HEK293 (cell line): ENCODE data around the gene RCOR1.
"Not testable (repeated sequence)": the region's sequence is repeated elsewhere in the genome, so short reads cannot be mapped to it uniquely, and the experiment has no call there.

Experiments
- CTCF ChIP-seq: fragments of 450-650 bp; formaldehyde crosslinking; IDR thresholded peaks from 2 replicates; pipeline ENCODE4 v1.5.1; 2016; ENCODE audit warnings: missing biosample characterization, missing genetic modification characterization
- FEZF1 ChIP-seq: fragments of 450-650 bp; formaldehyde crosslinking; IDR thresholded peaks from 2 replicates; pipeline ENCODE4 v1.5.1; 2016; ENCODE audit warnings: missing biosample characterization, missing genetic modification characterization
- HOXD13 ChIP-seq: sonication (generic); formaldehyde crosslinking; IDR thresholded peaks from 2 replicates; pipeline ENCODE4 v1.8.0; 2022; ENCODE audit warnings: missing genetic modification reagents, borderline replicate concordance
- KLF1 ChIP-seq: fragments of 450-650 bp; formaldehyde crosslinking; IDR thresholded peaks from 2 replicates; pipeline ENCODE4 v1.5.1; 2016; ENCODE audit warnings: missing biosample characterization, missing genetic modification characterization
- PBX3 ChIP-seq: sonication (generic); formaldehyde crosslinking; IDR thresholded peaks from 2 replicates; pipeline ENCODE4 v1.8.1; 2022; ENCODE audit warnings: mild to moderate bottlenecking, moderate library complexity, missing genetic modification reagents
- ZBTB10 ChIP-seq: fragments of 450-650 bp; formaldehyde crosslinking; IDR thresholded peaks from 2 replicates; pipeline ENCODE4 v1.5.1; 2016; ENCODE audit warnings: missing biosample characterization, missing genetic modification characterization
- ZIC2 ChIP-seq: fragments of 450-650 bp; formaldehyde crosslinking; IDR thresholded peaks from 2 replicates; pipeline ENCODE4 v1.5.1; 2016; ENCODE audit warnings: missing biosample characterization, missing genetic modification characterization
- ZNF211 ChIP-seq: fragments of 450-650 bp; formaldehyde crosslinking; IDR thresholded peaks from 2 replicates; pipeline ENCODE4 v1.5.1; 2016; ENCODE audit warnings: low read depth, missing biosample characterization, missing genetic modification characterization
- ZNF24 ChIP-seq: fragments of 450-650 bp; formaldehyde crosslinking; IDR thresholded peaks from 2 replicates; pipeline ENCODE4 v1.5.1; 2016; ENCODE audit warnings: missing biosample characterization, missing genetic modification characterization
- ZNF518A ChIP-seq: fragments of 450-650 bp; formaldehyde crosslinking; conservative IDR thresholded peaks from 2 replicates; pipeline ENCODE4 v1.5.1; 2016; ENCODE audit warnings: low read depth, missing biosample characterization, missing genetic modification characterization
- ZNF549 ChIP-seq: fragments of 450-650 bp; IDR thresholded peaks from 2 replicates; pipeline ENCODE4 v1.5.1; 2018; ENCODE audit warnings: missing biosample characterization, missing genetic modification characterization, mild to moderate bottlenecking, inconsistent platforms, moderate library complexity
- ZNF660 ChIP-seq: fragments of 450-650 bp; IDR thresholded peaks from 2 replicates; pipeline ENCODE4 v1.5.1; 2018; ENCODE audit warnings: missing biosample characterization, mild to moderate bottlenecking, missing genetic modification characterization
- ZNF792 ChIP-seq: fragments of 450-650 bp; formaldehyde crosslinking; IDR thresholded peaks from 2 replicates; pipeline ENCODE4 v1.5.1; 2016; ENCODE audit warnings: missing biosample characterization, missing genetic modification characterization

DNA sequence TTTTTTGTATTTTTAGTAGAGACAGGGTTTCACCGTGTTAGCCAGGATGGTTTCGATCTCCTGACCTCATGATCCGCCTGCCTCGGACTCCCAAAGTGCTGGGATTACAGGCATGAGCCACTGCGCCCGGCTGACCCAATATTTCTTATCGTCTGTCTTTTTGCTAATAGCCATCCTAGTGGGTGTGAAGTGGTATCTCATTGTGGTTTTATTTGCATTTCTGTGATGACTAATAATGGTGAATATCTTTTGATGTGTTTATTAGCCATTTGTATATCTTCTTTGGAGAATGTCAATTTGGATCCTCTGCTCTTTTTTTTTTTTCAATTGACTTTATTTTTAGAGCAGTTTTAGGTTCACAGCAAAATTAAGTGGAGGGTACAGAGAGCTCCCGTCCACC, 19.3 kb upstream of the RCOR1 start:
- TF ChIP-seq CTCF; ZNF549; FEZF1 (tag by site-specific recombination); KLF1 (tag by site-specific recombination); ZNF792 (tag by site-specific recombination); ZNF24 (tag by site-specific recombination); ZNF660 (tag by site-specific recombination); ZNF518A (tag by site-specific recombination); HOXD13 (CRISPR knock-in tag); ZBTB10 (tag by site-specific recombination); PBX3 (CRISPR knock-in tag); ZNF211; ZIC2 (tag by site-specific recombination): not testable (repeated sequence)
